NCI-H524 treated with DMSO at 0.1 percent for 48 hours (cell line): Measurements from ENCODE around the gene DIP2C.

Source experiments
- DNase-seq: peaks from one replicate; lab custom pipeline; 2025; lab: John Stamatoyannopoulos, UW

Gene DIP2C

GRCh38 chr10:297567-297966, 391.9 kb downstream of the DIP2C start:
- DNase-seq, result no peak

- no peak for DNase-seq
These were observed 395.8 kb downstream of the DIP2C start for GRCh38 chr10:293636-294035.

- no peak for DNase-seq
These were observed 399.3 kb downstream of the DIP2C start for GRCh38 chr10:290026-290725.

GRCh38 chr10:289581-289980, 399.9 kb downstream of the DIP2C start:
- DNase-seq, result no peak

- DNase-seq, result no peak
These were observed 400.9 kb downstream of the DIP2C start for GRCh38 chr10:288316-289200.

- no peak for DNase-seq
These were observed 401.7 kb downstream of the DIP2C start for GRCh38 chr10:287814-288213.

- no peak for DNase-seq
These were observed 402.3 kb downstream of the DIP2C start for GRCh38 chr10:287026-287709.

GRCh38 chr10:285216-285615, 404.3 kb downstream of the DIP2C start:
- DNase-seq, result no peak

GRCh38 chr10:283916-284356, 405.5 kb downstream of the DIP2C start:
- no peak for DNase-seq

- DNase-seq, result no peak
These were observed 406.4 kb downstream of the DIP2C start for GRCh38 chr10:283140-283479.

GRCh38 chr10:282294-283139, 407.0 kb downstream of the DIP2C start:
- no peak for DNase-seq

GRCh38 chr10:279655-280054, 409.8 kb downstream of the DIP2C start:
- no peak for DNase-seq

- DNase-seq, result no peak
These were observed 410.2 kb downstream of the DIP2C start for GRCh38 chr10:279232-279631.

- DNase-seq, result no peak
These were observed 410.8 kb downstream of the DIP2C start for GRCh38 chr10:278707-279106.

- DNase-seq, result no peak
These were observed 411.5 kb downstream of the DIP2C start for GRCh38 chr10:277963-278362.

- DNase-seq, result no peak
These were observed 413.8 kb downstream of the DIP2C start for GRCh38 chr10:275680-276079.

GRCh38 chr10:274866-275265, 414.6 kb downstream of the DIP2C start:
- no peak for DNase-seq

GRCh38 chr10:273088-273487, 416.4 kb downstream of the DIP2C start:
- DNase-seq, result no peak

- no peak for DNase-seq
These were observed 417.7 kb downstream of the DIP2C start for GRCh38 chr10:271722-272121.

GRCh38 chr10:271201-271600, 418.3 kb downstream of the DIP2C start:
- no peak for DNase-seq

- DNase-seq, result no peak
These were observed 419.9 kb downstream of the DIP2C start for GRCh38 chr10:269440-270074.
